Neural crest cell (in vitro differentiated cells): ENCODE measurements around the gene UPK1A. TPM values are rescaled to one million over a fixed set of nuclear protein-coding genes. Genes with fewer than 3 reads are reported as not detected.

Experiments
- DNase-seq: peaks from one replicate; pipeline ENCODE4 v3.0.0; 2021; ENCODE audit warnings: low read depth, mixed read lengths, low spot score
- H3K27ac Mint-ChIP-seq: one replicate; pipeline ENCODE4 v1.8.0; 2021; ENCODE audit warnings: mild to moderate bottlenecking, mixed read lengths; ENCODE audit not compliant: unreplicated experiment
- H3K27me3 Mint-ChIP-seq: 2 replicates; pipeline ENCODE4 v1.8.0; 2021; ENCODE audit warnings: low read depth, mild to moderate bottlenecking, mixed read lengths
- H3K36me3 Mint-ChIP-seq: 2 replicates; pipeline ENCODE4 v1.8.0; 2021; ENCODE audit warnings: low read depth, mild to moderate bottlenecking, mixed read lengths
- H3K4me1 Mint-ChIP-seq: 2 replicates; pipeline ENCODE4 v1.8.0; 2021; ENCODE audit warnings: mixed read lengths
- H3K4me3 Mint-ChIP-seq: one replicate; pipeline ENCODE4 v1.8.0; 2021; ENCODE audit warnings: mild to moderate bottlenecking, mixed read lengths
- H3K9me3 Mint-ChIP-seq: 2 replicates; pipeline ENCODE4 v1.8.0; 2021; ENCODE audit warnings: mixed read lengths
- total RNA-seq: library from RNA; stranded (reverse); gene quantifications from 2 replicates; pipeline ENCODE4 v1.2.1, GENCODE V29; 2021
- TF ChIP-seq, protein P1 (sequence below): fragments of 200-600 bp; sonication (generic); conservative IDR thresholded peaks from 2 replicates; pipeline ENCODE4 v1.5.0; 2021; ENCODE audit warnings: antibody characterized with exemption, mild to moderate bottlenecking

Gene UPK1A
- total RNA-seq, 1 donor from 2014 or later = not detected

DNA sequence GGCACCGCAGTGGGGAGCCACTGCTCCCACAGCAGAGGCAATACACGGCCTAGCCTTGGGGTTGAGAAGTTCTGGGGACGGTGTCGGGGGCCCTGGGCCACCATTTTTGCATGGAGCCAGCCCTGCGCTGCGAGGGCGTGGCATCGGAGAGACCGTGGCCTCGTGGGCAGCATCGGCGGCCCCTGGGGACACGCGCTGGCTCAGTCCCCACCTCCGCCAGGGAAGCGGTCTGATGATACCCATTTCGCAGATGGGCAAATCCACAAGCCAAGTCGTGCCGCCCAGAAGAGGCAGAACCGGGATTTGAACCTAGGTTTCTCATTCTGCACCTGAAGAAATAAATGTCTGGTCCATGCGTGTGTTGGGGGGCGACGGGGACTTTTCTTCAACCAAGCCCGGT is 1.2 kb upstream of the UPK1A start:
- Mint-ChIP-seq H3K36me3 (peaks cover 3% of the 10 kb centered on the region), H3K4me3 (no peak overlapping the region), H3K9me3 (no peaks in the 10 kb centered on the region), H3K27me3 (peaks cover 13% of the 10 kb centered on the region), H3K4me1 (no peaks in the 10 kb centered on the region), H3K27ac (no peak overlapping the region)
- TF ChIP-seq, protein P1, sequence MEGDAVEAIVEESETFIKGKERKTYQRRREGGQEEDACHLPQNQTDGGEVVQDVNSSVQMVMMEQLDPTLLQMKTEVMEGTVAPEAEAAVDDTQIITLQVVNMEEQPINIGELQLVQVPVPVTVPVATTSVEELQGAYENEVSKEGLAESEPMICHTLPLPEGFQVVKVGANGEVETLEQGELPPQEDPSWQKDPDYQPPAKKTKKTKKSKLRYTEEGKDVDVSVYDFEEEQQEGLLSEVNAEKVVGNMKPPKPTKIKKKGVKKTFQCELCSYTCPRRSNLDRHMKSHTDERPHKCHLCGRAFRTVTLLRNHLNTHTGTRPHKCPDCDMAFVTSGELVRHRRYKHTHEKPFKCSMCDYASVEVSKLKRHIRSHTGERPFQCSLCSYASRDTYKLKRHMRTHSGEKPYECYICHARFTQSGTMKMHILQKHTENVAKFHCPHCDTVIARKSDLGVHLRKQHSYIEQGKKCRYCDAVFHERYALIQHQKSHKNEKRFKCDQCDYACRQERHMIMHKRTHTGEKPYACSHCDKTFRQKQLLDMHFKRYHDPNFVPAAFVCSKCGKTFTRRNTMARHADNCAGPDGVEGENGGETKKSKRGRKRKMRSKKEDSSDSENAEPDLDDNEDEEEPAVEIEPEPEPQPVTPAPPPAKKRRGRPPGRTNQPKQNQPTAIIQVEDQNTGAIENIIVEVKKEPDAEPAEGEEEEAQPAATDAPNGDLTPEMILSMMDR = no peak
- no peak for DNase-seq

GRCh38 chr19:35665604-35666003 is 713 bp upstream of the UPK1A start:
- Mint-ChIP-seq H3K9me3 (no peaks in the 10 kb centered on the region), H3K4me1 (no peaks in the 10 kb centered on the region), H3K4me3 (no peak overlapping the region), H3K36me3 (peaks cover 3% of the 10 kb centered on the region), H3K27me3 (peaks cover 15% of the 10 kb centered on the region), H3K27ac (no peak overlapping the region)
- DNase-seq = no peak
- TF ChIP-seq, protein P1 = no peak

- TF ChIP-seq, protein P1 = no peak
- DNase-seq = no peak
- no peak overlapping the region for H3K27ac Mint-ChIP-seq
- peaks cover 48% of the 10 kb centered on the region for H3K27me3 Mint-ChIP-seq
- H3K36me3 Mint-ChIP-seq = no peaks in the 10 kb centered on the region
- H3K4me3 Mint-ChIP-seq = no peak overlapping the region
- peaks cover 5% of the 10 kb centered on the region for H3K4me1 Mint-ChIP-seq
- no peaks in the 10 kb centered on the region for H3K9me3 Mint-ChIP-seq
Observed at GRCh38 chr19:35669566-35669965, 3.2 kb downstream of the UPK1A start.

DNA sequence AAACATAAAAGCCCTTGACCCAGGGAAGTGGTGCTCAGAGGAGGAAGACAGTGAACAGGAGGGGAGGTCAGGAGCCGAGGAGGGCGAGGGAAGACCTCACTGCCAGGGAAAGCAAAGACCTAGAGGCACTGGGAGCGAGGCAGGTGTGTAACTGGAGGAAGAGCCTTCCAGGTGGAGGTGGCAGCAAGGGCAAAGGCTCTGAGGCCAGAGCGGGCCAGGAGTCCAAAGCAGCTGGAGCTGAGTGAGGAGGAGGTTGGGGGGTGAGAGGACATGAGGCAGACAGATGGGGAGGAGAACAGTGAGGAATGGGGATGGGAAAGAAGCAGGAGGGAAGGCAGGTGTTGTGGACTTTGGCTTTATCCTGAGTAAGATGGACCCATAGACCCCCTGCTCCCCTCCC is 3.7 kb downstream of the UPK1A start:
- no peaks in the 10 kb centered on the region for H3K36me3 Mint-ChIP-seq
- TF ChIP-seq, protein P1 = no peak
- no peak overlapping the region for H3K27ac Mint-ChIP-seq
- H3K27me3 Mint-ChIP-seq = peaks cover 48% of the 10 kb centered on the region
- no peaks in the 10 kb centered on the region for H3K9me3 Mint-ChIP-seq
- no peak for DNase-seq
- no peak overlapping the region for H3K4me3 Mint-ChIP-seq
- peaks cover 5% of the 10 kb centered on the region for H3K4me1 Mint-ChIP-seq

- Mint-ChIP-seq H3K9me3 (no peaks in the 10 kb centered on the region), H3K27me3 (peaks cover 49% of the 10 kb centered on the region), H3K27ac (no peak overlapping the region), H3K4me1 (peaks cover 5% of the 10 kb centered on the region), H3K4me3 (no peak overlapping the region), H3K36me3 (no peaks in the 10 kb centered on the region)
- no peak for DNase-seq
- TF ChIP-seq, protein P1 = no peak
Observed at GRCh38 chr19:35670686-35671085, 4.4 kb downstream of the UPK1A start.

GRCh38 chr19:35671818-35672217 is 5.5 kb downstream of the UPK1A start:
- Mint-ChIP-seq H3K27me3 (peaks cover 52% of the 10 kb centered on the region), H3K4me3 (no peak overlapping the region), H3K9me3 (no peaks in the 10 kb centered on the region), H3K4me1 (peaks cover 5% of the 10 kb centered on the region), H3K27ac (no peak overlapping the region), H3K36me3 (no peaks in the 10 kb centered on the region)
- TF ChIP-seq, protein P1 = no peak
- no peak for DNase-seq
